GM13976 (cell line): ENCODE measurements around the gene TMEM219.

ENCODE experiments used
- DNase-seq: peaks from one replicate; pipeline ENCODE4 v3.0.0; 2012; ENCODE audit warnings: low spot score
- in situ Hi-C: fragments of 300-500 bp; cut with MboI; formaldehyde crosslinking; loops from one replicate; pipeline ENCODE4 v1.12.0; 2022; ENCODE audit warnings: low sequenced_read_pairs, mixed read lengths, inconsistent platforms; ENCODE audit not compliant: unreplicated experiment
- TF ChIP-seq, protein P1 (sequence below): IDR thresholded peaks from 2 replicates; pipeline ENCODE4 v1.5.1; 2012; ENCODE audit warnings: borderline replicate concordance, mild to moderate bottlenecking; ENCODE audit not compliant: insufficient read depth; ENCODE audit errors: extremely low read depth, missing control alignments, control extremely low read depth

TMEM219 gene

DNA sequence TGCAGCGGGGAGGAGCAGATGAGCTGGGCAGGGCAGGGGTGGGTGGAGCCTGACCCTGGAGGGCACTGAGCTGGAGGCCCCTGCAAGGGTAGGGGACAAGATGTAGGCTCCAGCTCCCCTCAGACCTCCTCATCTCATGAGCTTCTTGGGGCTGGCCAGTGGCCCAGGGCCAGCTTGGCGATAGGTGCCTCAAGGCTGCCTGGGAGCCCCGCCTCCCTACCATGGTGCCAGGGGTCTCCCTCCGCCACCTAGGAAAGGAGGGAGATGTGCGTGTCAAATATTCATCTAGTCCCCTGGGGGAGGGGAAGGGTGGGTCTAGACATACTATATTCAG lies 29.7 kb downstream of the TMEM219 start:
- in situ Hi-C loops = no loop called here
- TF ChIP-seq, protein P1, sequence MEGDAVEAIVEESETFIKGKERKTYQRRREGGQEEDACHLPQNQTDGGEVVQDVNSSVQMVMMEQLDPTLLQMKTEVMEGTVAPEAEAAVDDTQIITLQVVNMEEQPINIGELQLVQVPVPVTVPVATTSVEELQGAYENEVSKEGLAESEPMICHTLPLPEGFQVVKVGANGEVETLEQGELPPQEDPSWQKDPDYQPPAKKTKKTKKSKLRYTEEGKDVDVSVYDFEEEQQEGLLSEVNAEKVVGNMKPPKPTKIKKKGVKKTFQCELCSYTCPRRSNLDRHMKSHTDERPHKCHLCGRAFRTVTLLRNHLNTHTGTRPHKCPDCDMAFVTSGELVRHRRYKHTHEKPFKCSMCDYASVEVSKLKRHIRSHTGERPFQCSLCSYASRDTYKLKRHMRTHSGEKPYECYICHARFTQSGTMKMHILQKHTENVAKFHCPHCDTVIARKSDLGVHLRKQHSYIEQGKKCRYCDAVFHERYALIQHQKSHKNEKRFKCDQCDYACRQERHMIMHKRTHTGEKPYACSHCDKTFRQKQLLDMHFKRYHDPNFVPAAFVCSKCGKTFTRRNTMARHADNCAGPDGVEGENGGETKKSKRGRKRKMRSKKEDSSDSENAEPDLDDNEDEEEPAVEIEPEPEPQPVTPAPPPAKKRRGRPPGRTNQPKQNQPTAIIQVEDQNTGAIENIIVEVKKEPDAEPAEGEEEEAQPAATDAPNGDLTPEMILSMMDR = no peak
- no peak for DNase-seq

DNA sequence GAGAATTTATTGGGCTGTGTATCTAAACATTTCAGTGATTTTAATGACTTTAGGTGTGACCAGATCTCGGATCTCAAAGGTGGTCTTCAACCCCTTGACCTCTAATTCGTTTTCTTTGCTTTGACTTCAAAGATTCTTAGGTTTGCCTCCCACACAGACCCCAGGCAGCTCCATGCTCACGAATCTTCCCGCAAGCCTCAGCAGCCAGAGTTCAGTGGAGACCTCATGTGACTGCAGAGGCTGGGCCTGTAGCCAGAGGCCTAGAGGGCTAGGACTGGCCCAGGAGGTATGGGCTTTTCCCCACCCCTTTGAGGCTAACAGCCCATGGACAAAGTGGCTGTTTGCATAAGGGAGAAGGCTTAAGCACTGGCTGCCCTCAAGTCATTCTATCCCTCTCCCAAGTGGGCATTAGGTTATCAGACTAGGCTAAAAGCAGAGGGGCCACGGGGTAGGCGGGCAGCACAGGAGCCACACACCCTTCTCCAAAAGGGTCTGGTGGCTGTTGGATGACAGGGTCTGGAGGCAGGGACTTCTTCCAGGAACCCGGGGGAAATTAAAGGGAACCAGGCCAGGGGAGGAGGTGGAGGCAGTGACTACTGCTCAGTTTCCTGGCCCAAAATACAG lies 30.6 kb downstream of the TMEM219 start:
- no peak for DNase-seq

DNA sequence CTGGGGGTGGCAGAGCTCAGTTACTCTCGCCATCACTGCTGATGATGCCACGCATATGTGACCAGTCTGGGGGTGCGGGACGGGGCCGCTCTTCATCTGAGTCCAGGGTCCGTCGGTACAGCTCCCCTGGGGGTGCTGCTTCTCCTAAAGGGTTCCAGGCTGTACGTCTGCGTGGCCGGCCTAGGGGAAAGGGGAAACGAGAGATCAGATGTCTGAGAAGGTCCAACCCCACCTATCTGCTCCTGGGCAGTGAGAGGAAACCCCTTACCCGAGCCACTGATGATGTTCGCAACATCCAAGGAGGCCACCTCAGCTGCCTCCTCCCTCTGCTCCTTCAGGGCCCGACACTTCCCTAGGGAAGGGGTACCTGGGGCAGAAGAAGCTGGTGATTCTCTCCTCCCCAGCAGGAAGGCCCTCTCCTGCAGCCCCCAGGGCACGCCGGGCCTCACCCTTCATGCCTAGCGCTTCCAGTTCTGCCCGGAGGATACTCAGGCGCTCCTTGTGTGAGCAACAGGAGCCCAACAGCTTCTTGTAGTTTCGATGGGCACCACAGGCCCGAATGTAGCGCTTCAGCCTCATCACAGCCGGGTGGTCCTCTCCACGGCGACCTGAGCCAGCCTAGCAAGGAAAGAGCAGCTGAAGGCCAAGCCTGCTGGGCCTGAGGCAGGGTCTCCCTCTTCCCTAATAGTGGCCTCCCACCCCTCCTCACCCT lies 31.5 kb downstream of the TMEM219 start:
- in situ Hi-C loops = no loop called here
- DNase-seq = no peak
- TF ChIP-seq, protein P1 = no peak

More for the DNA sequence above, 30.6 kb downstream of the TMEM219 start:
- TF ChIP-seq, protein P1 = no peak
- in situ Hi-C loops = no loop called here

DNA sequence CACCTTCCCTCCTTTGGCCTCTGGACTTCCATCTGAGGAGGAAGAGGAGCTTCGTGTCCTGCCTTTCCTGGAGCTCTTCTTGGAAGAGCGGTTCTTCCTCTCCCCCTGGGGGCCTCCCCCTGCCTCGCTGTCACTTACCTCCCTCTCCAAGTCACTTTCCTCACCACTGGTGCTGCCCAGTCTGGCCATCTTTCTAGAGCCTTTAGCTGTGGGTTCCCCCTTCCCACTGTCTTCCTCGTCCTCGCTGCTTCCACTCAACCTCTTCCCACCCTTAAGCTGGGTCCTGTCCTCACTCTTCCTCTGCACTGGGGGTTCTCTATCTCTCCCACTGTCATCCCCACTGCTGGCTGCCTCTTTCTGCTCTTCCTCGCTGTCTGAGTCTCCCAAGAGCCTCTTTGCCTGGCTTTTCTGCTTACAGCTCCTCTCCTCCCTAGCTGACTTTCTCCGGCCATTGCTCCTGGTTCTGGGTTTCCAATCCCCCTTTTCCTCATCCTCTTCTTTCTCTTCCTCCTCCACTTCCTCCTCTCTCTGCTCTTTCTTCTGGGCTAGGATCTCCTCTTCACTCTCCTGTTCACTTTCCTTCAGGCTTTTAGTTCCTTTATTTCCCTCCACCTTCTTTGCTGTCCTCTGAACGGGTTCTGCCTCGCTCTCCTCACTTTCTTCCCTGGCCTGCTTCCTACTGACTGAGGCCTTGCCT lies 32.2 kb downstream of the TMEM219 start:
- in situ Hi-C loops = no loop called here
- TF ChIP-seq, protein P1 = no peak
- DNase-seq = no peak

DNA sequence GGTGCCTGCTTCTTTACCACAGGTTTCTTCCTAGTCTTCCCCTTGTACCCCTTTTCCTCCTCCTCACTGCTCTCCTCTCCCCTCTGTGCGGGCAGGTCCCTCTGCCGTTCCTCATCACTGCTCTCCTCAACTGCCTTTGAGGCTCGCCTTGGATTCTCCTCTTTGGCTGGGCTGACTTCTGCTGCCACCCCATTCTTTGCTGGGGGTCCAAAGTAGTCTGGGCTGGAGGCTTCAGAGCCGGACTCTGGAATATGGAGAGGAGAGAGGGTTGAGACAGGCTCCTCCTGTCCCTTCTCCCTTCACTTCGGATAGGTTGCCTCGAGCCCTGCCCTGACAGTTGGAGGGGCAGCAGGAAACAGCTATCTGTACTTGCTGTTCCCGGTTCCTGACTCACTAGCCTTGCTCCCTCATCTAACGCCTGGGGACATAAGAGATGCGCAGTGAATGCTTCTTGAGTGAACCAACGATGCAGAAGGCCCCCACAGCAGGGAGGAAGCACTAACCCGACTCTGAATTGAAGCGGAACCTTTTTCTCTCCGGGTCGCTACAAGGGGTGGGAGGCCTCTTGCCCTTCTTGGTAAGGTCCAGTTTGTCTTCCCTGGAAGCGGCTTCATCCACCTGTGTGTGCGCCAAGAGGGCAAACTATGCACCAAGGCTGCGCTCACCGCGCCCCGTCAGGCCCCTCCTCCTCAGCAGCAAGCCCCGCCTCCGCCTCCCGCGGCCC lies 32.9 kb downstream of the TMEM219 start:
- peak; percentile 84 for DNase-seq
- in situ Hi-C loops = no loop called here
- TF ChIP-seq, protein P1 = no peak

DNA sequence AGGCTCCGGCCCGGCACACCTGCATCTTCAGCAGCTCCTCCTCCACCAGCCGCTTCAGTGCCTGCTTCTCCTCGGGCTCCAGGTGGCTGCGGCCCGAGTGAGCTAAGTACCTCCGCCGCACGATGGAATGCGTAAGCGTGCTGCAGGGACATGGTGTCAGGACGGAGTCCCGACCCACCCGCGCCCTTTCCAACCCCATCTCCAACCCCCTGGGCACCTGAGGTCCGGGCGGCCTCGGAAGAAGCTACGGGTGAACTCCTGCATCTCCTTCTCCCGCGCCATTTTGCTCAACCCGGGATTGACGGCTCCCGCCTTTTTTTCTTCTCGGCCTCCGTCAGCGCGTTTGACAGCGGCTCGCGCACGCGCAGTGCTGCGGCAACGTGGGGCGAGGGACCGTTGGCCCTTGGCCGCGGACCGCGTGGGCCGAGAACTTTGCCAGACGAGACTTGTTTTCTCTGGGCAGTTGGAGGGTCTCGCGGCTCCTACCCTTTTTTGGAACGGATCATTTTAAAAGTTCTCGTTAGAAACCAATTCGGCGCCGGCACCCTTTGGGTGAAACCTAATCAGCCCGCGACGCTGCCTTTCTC lies 33.5 kb downstream of the TMEM219 start, which contains the start of gene HIRIP3:
Gene HIRIP3 (minus strand): TSS at position 294 of the 587 bp plus-strand sequence. CDS start 12 bp downstream, at position 282.
- peak; percentile 93 for DNase-seq
- TF ChIP-seq, protein P1 = no peak
- in situ Hi-C loops = no loop called here
